HCT116 (cell line): ENCODE data around the gene ALDH4A1. TPM values are rescaled to one million over a fixed set of nuclear protein-coding genes. Genes with fewer than 3 reads are reported as not detected.
"Not testable (repeated sequence)": the region's sequence is repeated elsewhere in the genome, so short reads cannot be mapped to it uniquely, and the experiment has no call there.

ENCODE experiments used
- ATAC-seq: fragments of 200-7000 bp; cut with Tn5 transposase; 2 replicates; pipeline ENCODE4 v1.9.1; 2020; ENCODE audit warnings: mild to moderate bottlenecking, moderate library complexity
- BruUV-seq: library from RNA; stranded (reverse); fragments of 400-500 nt; replicated peaks from 2 replicates; lab custom pipeline; 2021; lab: Mats Ljungman, UMichigan
- CTCF ChIA-PET: fragments of 300-600 bp; sonication (Branson Sonifier 250); formaldehyde crosslinking; loops from one replicate; lab custom pipeline; 2021; ENCODE audit warnings: antibody characterized with exemption; lab: Charles Lee
- POLR2A ChIA-PET: fragments of 300-600, 350-600 bp; sonication (Branson Sonifier 250); formaldehyde crosslinking; loops from one replicate; lab custom pipeline; 2021; ENCODE audit warnings: antibody characterized with exemption; lab: Charles Lee
- RAD21 ChIA-PET, 2 experiments: fragments of 300-600 bp; sonication (Branson Sonifier 250); formaldehyde crosslinking; loops; one replicate each; lab custom pipeline; 2023; ENCODE audit warnings: low total read pairs in 2 of 2; ENCODE audit not compliant: uncharacterized antibody in 2 of 2, unreplicated experiment in 2 of 2, low non-redundant PET in 1 of 2; lab: Charles Lee
- DNase-seq: peaks from one replicate; pipeline ENCODE4 v3.0.0-alpha.2; 2010; ENCODE audit warnings: low read depth, low spot score
- H2AFZ ChIP-seq: fragments of 200-600 bp; shearing (Covaris generic), sonication (generic); 2 replicates; pipeline ENCODE4 v1.6.1; 2017; ENCODE audit warnings: low read depth, mixed run types, mixed read lengths, antibody characterized with exemption, low read length; ENCODE audit not compliant: poor library complexity, severe bottlenecking
- H3K27ac ChIP-seq: 2 replicates; pipeline ENCODE4 v1.5.1; 2012; ENCODE audit warnings: low read depth, low read length
- H3K27me3 ChIP-seq: fragments of 200-600 bp; sonication (generic); 2 replicates; pipeline ENCODE4 v1.6.1; 2016; ENCODE audit warnings: mixed run types, low read length, mixed read lengths; ENCODE audit not compliant: insufficient read depth
- H3K36me3 ChIP-seq, 2 experiments: fragments of 200-500 bp in 1 of 2; fragments of 200-600 bp in 1 of 2; sonication (Bioruptor generic) in 1 of 2; sonication (generic) in 1 of 2; 2 replicates each; pipeline versions ENCODE4 v1.5.1 to v1.6.1; 2014 to 2016; ENCODE audit warnings: low read length in 2 of 2, inconsistent platforms in 1 of 2, mixed read lengths in 1 of 2, mixed run types in 1 of 2; ENCODE audit not compliant: insufficient read depth in 2 of 2, control insufficient read depth in 1 of 2
- H3K4me1 ChIP-seq, 2 experiments: fragments of 200-600 bp in 1 of 2; sonication (generic) in 1 of 2; 2 replicates each; pipeline versions ENCODE4 v1.5.1 to v1.6.1; 2012 to 2017; ENCODE audit warnings: low read length in 2 of 2, inconsistent platforms in 1 of 2, mild to moderate bottlenecking in 1 of 2, mixed read lengths in 1 of 2, mixed run types in 1 of 2, moderate library complexity in 1 of 2; ENCODE audit not compliant: insufficient read depth in 2 of 2, control insufficient read depth in 1 of 2
- H3K4me2 ChIP-seq: fragments of 200-600 bp; sonication (generic); 2 replicates; pipeline ENCODE4 v1.6.1; 2017; ENCODE audit warnings: mixed run types, low read length, mixed read lengths
- H3K4me3 ChIP-seq, 2 experiments: fragments of 200-600 bp in 1 of 2; sonication (generic) in 1 of 2; replicated peaks in 1 of 2; 2 replicates each; pipeline ENCODE4 v1.5.1; 2011 to 2016; ENCODE audit warnings: low read length in 2 of 2, control low read depth in 1 of 2, low read depth in 1 of 2, mild to moderate bottlenecking in 1 of 2, mixed read lengths in 1 of 2, mixed run types in 1 of 2
- H3K79me2 ChIP-seq: fragments of 200-600 bp; sonication (generic); 2 replicates; pipeline ENCODE4 v1.6.1; 2017; ENCODE audit warnings: mild to moderate bottlenecking, mixed run types, low read length, moderate library complexity, mixed read lengths; ENCODE audit not compliant: insufficient read depth
- H3K9ac ChIP-seq: fragments of 200-600 bp; sonication (generic); 2 replicates; pipeline ENCODE4 v1.6.1; 2016; ENCODE audit warnings: low read length, mixed read lengths
- H3K9me2 ChIP-seq: fragments of 200-600 bp; sonication (generic), shearing (Covaris generic); 2 replicates; pipeline ENCODE4 v1.6.1; 2017; ENCODE audit warnings: mixed run types, mild to moderate bottlenecking, moderate library complexity; ENCODE audit not compliant: insufficient read depth
- H3K9me3 ChIP-seq, 2 experiments: fragments of 200-500 bp in 1 of 2; fragments of 200-600 bp in 1 of 2; sonication (Bioruptor generic) in 1 of 2; sonication (generic) in 1 of 2; 2 replicates each; pipeline ENCODE4 v1.6.1; 2014 to 2017; ENCODE audit warnings: low read length in 2 of 2, mixed read lengths in 2 of 2, inconsistent platforms in 1 of 2, low read depth in 1 of 2, mild to moderate bottlenecking in 1 of 2, mixed run types in 1 of 2, moderate library complexity in 1 of 2; ENCODE audit not compliant: control insufficient read depth in 1 of 2, insufficient read depth in 1 of 2
- H4K20me1 ChIP-seq: fragments of 200-600 bp; sonication (generic), shearing (Covaris generic); 2 replicates; pipeline ENCODE4 v1.6.1; 2017; ENCODE audit warnings: mixed run types, mild to moderate bottlenecking, moderate library complexity; ENCODE audit not compliant: insufficient read depth
- CEBPB ChIP-seq: IDR thresholded peaks from 2 replicates; pipeline ENCODE4 v1.6.1; 2012; ENCODE audit warnings: low read depth
- EZH2phosphoT487 ChIP-seq: fragments of 200-600 bp; IDR thresholded peaks from 2 replicates; pipeline ENCODE4 v1.6.1; 2018; ENCODE audit warnings: antibody characterized with exemption, borderline replicate concordance
- JUND ChIP-seq: IDR thresholded peaks from 2 replicates; pipeline ENCODE4 v1.6.1; 2012
- POLR2A ChIP-seq: IDR thresholded peaks from 2 replicates; pipeline ENCODE4 v1.7.0; 2011; ENCODE audit warnings: borderline replicate concordance; ENCODE audit not compliant: insufficient read depth, insufficient read length; ENCODE audit errors: extremely low read depth
- TCF7L2 ChIP-seq: IDR thresholded peaks from 2 replicates; pipeline ENCODE4 v1.7.0; 2011; ENCODE audit warnings: borderline replicate concordance, inconsistent platforms; ENCODE audit not compliant: insufficient read depth, insufficient read length; ENCODE audit errors: extremely low read depth
- YY1 ChIP-seq: IDR thresholded peaks from 2 replicates; pipeline ENCODE4 v1.6.1; 2011; ENCODE audit warnings: low read length, low read depth, moderate library complexity, mild to moderate bottlenecking; ENCODE audit not compliant: insufficient replicate concordance; ENCODE audit errors: extremely low read depth
- ZNF274 ChIP-seq: fragments of 200-500 bp; sonication (Bioruptor generic); IDR thresholded peaks from 2 replicates; pipeline ENCODE4 v1.6.1; 2014; ENCODE audit warnings: mild to moderate bottlenecking, low read depth, low read length, inconsistent platforms
- intact Hi-C: fragments of 100-400 bp; cut with micrococcal nuclease; formaldehyde crosslinking; loops from 2 replicates; pipeline ENCODE4 v1.10.0; 2022
- total RNA-seq: library from RNA; stranded (reverse); gene quantifications from one replicate; pipeline ENCODE4 v1.2.1, GENCODE V29; 2021; ENCODE audit not compliant: unreplicated experiment
- TF ChIP-seq, protein P1 (sequence below): IDR thresholded peaks from 2 replicates; pipeline ENCODE4 v1.6.1; 2011; ENCODE audit warnings: mild to moderate bottlenecking, low read length, moderate library complexity; ENCODE audit not compliant: insufficient replicate concordance; ENCODE audit errors: extremely low read depth

ALDH4A1 gene
- total RNA-seq, 1 experiment from 2014 or later = 12.6 TPM

GRCh38 chr1:18836654-18837053 is 65.7 kb downstream of the ALDH4A1 start:
- H2AFZ ChIP-seq = no peak overlapping the region
- ChIA-PET CTCF (interaction anchor here (1.2 kb wide), 1 partner anchor 39 kb away, joined by 4 read pairs; no protein-coding TSS in a partner anchor), RAD21 (no interaction called here), POLR2A (no interaction called here)
- peaks cover 12% of the 10 kb centered on the region for H3K27me3 ChIP-seq
- H3K9me3 ChIP-seq = no peaks in the 10 kb centered on the region
- H3K4me3 ChIP-seq = no peak overlapping the region
- H3K4me1 ChIP-seq = peaks cover 0 to 4% of the 10 kb centered on the region in 2 experiments; a peak in 2 of 4 replicates
- H3K36me3 ChIP-seq = no peaks in the 10 kb centered on the region
- DNase-seq (peak; percentile 22), ATAC-seq (peak; percentile 94)
- BruUV-seq = no TSS peak
- H3K9ac ChIP-seq = no peak overlapping the region
- H3K4me2 ChIP-seq = peak overlapping the region; percentile 26; the same call in 1 of the 2 replicates
- H3K9me2 ChIP-seq = no peaks in the 10 kb centered on the region
- no peak overlapping the region for H3K27ac ChIP-seq
- no peaks in the 10 kb centered on the region for H4K20me1 ChIP-seq
- intact Hi-C loops = no loop called here
- no peaks in the 10 kb centered on the region for H3K79me2 ChIP-seq
- TF ChIP-seq EZH2phosphoT487 = no peak
- no peak for TF ChIP-seq POLR2A

GRCh38 chr1:18832319-18832718 is 70.0 kb downstream of the ALDH4A1 start:
- intact Hi-C loops, H3K4me1 ChIP-seq, H3K9me2 ChIP-seq, RAD21 ChIA-PET, ATAC-seq, H3K4me3 ChIP-seq, H3K9ac ChIP-seq, H3K4me2 ChIP-seq, H3K36me3 ChIP-seq, H2AFZ ChIP-seq, POLR2A ChIA-PET, DNase-seq, BruUV-seq, H3K27ac ChIP-seq, H3K79me2 ChIP-seq, H3K9me3 ChIP-seq, H4K20me1 ChIP-seq: not testable (repeated sequence)
- CTCF ChIA-PET = interaction anchor here (1.0 kb wide), 1 partner anchor 11 kb away, joined by 3 read pairs; no protein-coding TSS in a partner anchor
- H3K27me3 ChIP-seq = peaks cover 12% of the 10 kb centered on the region

DNA sequence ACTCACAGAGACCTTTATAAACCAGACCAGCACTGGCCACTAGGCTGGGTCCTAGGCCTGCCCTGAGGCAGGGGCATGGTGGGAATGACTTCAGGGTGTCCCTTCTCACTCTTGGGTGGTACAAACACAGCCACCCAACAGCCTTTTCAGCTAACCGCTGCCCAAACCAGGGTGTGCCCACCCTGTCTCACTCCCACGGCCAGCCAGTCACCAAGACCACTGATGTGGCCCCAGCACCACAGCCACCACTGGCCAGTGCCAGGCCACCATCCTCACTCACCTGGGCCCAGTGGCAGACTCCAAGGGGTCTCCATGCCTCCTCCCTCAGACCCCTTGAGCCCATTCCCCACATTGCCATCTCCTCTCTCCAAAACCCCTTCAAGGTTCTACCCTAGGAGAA is 70.7 kb downstream of the ALDH4A1 start:
- ChIA-PET RAD21 (no interaction called here), CTCF (interaction anchor here (1.0 kb wide), 1 partner anchor 11 kb away, joined by 3 read pairs; no protein-coding TSS in a partner anchor), POLR2A (no interaction called here)
- ATAC-seq = no peak
- H3K4me1 ChIP-seq = peaks cover 0 to 2% of the 10 kb centered on the region in 2 experiments; a peak in 2 of 4 replicates
- no peak overlapping the region for H3K27ac ChIP-seq
- no peak overlapping the region for H3K4me2 ChIP-seq
- H3K79me2 ChIP-seq = no peaks in the 10 kb centered on the region
- intact Hi-C loops = no loop called here
- BruUV-seq = no TSS peak
- no peaks in the 10 kb centered on the region for H3K36me3 ChIP-seq
- H3K4me3 ChIP-seq = no peak overlapping the region
- no peak for DNase-seq
- peaks cover 12% of the 10 kb centered on the region for H3K27me3 ChIP-seq
- peaks cover 0 to 7% of the 10 kb centered on the region in 2 experiments; a peak in 1 of 4 replicates for H3K9me3 ChIP-seq
- no peak overlapping the region for H3K9ac ChIP-seq
- no peak overlapping the region for H2AFZ ChIP-seq
- TF ChIP-seq, protein P1, sequence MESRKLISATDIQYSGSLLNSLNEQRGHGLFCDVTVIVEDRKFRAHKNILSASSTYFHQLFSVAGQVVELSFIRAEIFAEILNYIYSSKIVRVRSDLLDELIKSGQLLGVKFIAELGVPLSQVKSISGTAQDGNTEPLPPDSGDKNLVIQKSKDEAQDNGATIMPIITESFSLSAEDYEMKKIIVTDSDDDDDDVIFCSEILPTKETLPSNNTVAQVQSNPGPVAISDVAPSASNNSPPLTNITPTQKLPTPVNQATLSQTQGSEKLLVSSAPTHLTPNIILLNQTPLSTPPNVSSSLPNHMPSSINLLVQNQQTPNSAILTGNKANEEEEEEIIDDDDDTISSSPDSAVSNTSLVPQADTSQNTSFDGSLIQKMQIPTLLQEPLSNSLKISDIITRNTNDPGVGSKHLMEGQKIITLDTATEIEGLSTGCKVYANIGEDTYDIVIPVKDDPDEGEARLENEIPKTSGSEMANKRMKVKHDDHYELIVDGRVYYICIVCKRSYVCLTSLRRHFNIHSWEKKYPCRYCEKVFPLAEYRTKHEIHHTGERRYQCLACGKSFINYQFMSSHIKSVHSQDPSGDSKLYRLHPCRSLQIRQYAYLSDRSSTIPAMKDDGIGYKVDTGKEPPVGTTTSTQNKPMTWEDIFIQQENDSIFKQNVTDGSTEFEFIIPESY = no peak
- no peak for TF ChIP-seq YY1
- TF ChIP-seq CEBPB = no peak
- no peak for TF ChIP-seq JUND
- no peak for TF ChIP-seq ZNF274
- TF ChIP-seq POLR2A = no peak
- no peak for TF ChIP-seq TCF7L2
- no peaks in the 10 kb centered on the region for H4K20me1 ChIP-seq
- H3K9me2 ChIP-seq = no peaks in the 10 kb centered on the region
